PFSK-1 (cell line): ENCODE data around the gene TMEM205.

Source experiments
- FOXP2 ChIP-seq: optimal IDR thresholded peaks from 2 replicates; pipeline ENCODE3; 2011; ENCODE audit warnings: borderline replicate concordance, control low read depth, inconsistent platforms; ENCODE audit not compliant: insufficient read depth; ENCODE audit errors: extremely low read length, extremely low read depth
- POLR2AphosphoS5 ChIP-seq: IDR thresholded peaks from 2 replicates; pipeline ENCODE4 v1.6.1; 2012; ENCODE audit warnings: low read depth, mild to moderate bottlenecking, control low read depth, low read length, moderate library complexity
- SIN3A ChIP-seq: IDR thresholded peaks from 2 replicates; pipeline ENCODE4 v1.6.1; 2012; ENCODE audit warnings: mild to moderate bottlenecking, low read length, moderate library complexity, borderline replicate concordance; ENCODE audit not compliant: insufficient read depth
- TAF1 ChIP-seq: IDR thresholded peaks from 2 replicates; pipeline ENCODE4 v1.6.1; 2012; ENCODE audit warnings: low read length, control low read depth, borderline replicate concordance; ENCODE audit not compliant: insufficient read depth
- TF ChIP-seq, protein P1 (sequence below), 2 experiments: IDR thresholded peaks; 2 replicates each; pipeline versions ENCODE4 v1.6.1 to v1.8.0; 2011 to 2012; ENCODE audit warnings: low read depth in 2 of 2, low read length in 2 of 2, control low read depth in 1 of 2, inconsistent platforms in 1 of 2, mild to moderate bottlenecking in 1 of 2, moderate library complexity in 1 of 2; ENCODE audit not compliant: insufficient read depth in 1 of 2

Gene TMEM205

DNA sequence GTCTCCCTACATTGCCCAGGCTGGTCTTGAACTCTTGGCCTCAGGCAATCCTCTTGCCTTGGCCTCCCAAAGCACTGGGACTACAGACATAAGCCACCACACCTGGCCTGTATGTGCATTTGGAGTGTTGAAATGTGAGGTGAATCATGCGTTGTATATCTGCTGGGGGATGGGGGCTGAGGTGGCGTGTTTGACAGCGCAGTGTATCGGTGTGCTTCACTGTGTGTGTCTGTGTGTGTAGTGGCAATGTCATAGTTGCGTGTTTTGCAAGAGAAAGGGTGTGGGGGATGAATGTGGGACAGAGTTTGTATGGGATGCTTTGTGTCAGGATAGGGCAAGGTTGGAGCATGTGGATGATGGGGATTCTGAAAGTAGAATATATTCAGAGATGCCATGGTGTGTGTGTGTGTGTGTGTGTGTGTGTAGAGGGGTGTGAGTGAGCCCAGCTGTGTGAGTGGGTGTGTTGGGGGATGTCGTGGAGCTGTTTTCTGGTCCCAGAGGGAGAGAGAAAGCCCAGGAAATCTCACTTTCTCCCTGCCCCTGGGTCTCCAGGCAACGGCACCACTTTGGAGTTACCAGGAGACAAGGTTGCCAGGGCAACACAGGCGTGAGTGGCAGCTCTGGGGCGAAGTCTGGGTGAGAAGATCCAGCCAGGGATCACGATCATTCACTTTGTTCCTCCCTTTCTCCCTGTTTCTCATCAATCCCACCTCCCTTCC lies 27.3 kb upstream of the TMEM205 start:
- TF ChIP-seq, protein P1, sequence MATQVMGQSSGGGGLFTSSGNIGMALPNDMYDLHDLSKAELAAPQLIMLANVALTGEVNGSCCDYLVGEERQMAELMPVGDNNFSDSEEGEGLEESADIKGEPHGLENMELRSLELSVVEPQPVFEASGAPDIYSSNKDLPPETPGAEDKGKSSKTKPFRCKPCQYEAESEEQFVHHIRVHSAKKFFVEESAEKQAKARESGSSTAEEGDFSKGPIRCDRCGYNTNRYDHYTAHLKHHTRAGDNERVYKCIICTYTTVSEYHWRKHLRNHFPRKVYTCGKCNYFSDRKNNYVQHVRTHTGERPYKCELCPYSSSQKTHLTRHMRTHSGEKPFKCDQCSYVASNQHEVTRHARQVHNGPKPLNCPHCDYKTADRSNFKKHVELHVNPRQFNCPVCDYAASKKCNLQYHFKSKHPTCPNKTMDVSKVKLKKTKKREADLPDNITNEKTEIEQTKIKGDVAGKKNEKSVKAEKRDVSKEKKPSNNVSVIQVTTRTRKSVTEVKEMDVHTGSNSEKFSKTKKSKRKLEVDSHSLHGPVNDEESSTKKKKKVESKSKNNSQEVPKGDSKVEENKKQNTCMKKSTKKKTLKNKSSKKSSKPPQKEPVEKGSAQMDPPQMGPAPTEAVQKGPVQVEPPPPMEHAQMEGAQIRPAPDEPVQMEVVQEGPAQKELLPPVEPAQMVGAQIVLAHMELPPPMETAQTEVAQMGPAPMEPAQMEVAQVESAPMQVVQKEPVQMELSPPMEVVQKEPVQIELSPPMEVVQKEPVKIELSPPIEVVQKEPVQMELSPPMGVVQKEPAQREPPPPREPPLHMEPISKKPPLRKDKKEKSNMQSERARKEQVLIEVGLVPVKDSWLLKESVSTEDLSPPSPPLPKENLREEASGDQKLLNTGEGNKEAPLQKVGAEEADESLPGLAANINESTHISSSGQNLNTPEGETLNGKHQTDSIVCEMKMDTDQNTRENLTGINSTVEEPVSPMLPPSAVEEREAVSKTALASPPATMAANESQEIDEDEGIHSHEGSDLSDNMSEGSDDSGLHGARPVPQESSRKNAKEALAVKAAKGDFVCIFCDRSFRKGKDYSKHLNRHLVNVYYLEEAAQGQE (IDR thresholded peaks at IDR 0.05; ENCODE audit: insufficient read depth in 1 of 2, low read depth in 2 of 2, low read length in 2 of 2) = no peak
- TF ChIP-seq TAF1 (no peak), SIN3A (no peak), POLR2AphosphoS5 (no peak), FOXP2 (no peak)

- TF ChIP-seq POLR2AphosphoS5 = no peak
- TF ChIP-seq, protein P1 (IDR thresholded peaks at IDR 0.05; ENCODE audit: insufficient read depth in 1 of 2, low read depth in 2 of 2, low read length in 2 of 2) = no peak
- TF ChIP-seq TAF1 = no peak
- TF ChIP-seq SIN3A = no peak
- TF ChIP-seq FOXP2 = no peak
These were observed 24.7 kb upstream of the TMEM205 start for GRCh38 chr19:11370744-11371143.

GRCh38 chr19:11367528-11367927 lies 21.5 kb upstream of the TMEM205 start:
- TF ChIP-seq POLR2AphosphoS5 (no peak), TAF1 (no peak), SIN3A (no peak), FOXP2 (no peak)
- TF ChIP-seq, protein P1 (IDR thresholded peaks at IDR 0.05; ENCODE audit: insufficient read depth in 1 of 2, low read depth in 2 of 2, low read length in 2 of 2) = no peak

GRCh38 chr19:11365557-11366117 lies 19.6 kb upstream of the TMEM205 start:
- TF ChIP-seq, protein P1 (IDR thresholded peaks at IDR 0.05; ENCODE audit: insufficient read depth in 1 of 2, low read depth in 2 of 2, low read length in 2 of 2) = no peak
- no peak for TF ChIP-seq POLR2AphosphoS5
- TF ChIP-seq FOXP2 = no peak

- no peak for TF ChIP-seq POLR2AphosphoS5
- TF ChIP-seq FOXP2 = no peak
- TF ChIP-seq TAF1 = no peak
These were observed 18.9 kb upstream of the TMEM205 start for GRCh38 chr19:11364935-11365334.
